ENCODE data around the gene TDP1. TPM values are rescaled to one million over a fixed set of nuclear protein-coding genes. Genes with fewer than 3 reads are reported as not detected.
A peak's percentile ranks its signal among the peaks of the same experiment; 100 is the strongest.

TDP1 gene
- total RNA-seq, 1 donor from 2014 or later = 54.7 TPM

GRCh38 chr14:89959853-89960445 lies 4.2 kb downstream of the TDP1 start:
- POLR2A ChIA-PET = no interaction called here
- Mint-ChIP-seq H3K4me1 (peaks cover 39% of the 10 kb centered on the region), H3K9me3 (no peaks in the 10 kb centered on the region), H3K4me3 (no peak overlapping the region), H3K27ac (no peak overlapping the region), H3K27me3 (no peaks in the 10 kb centered on the region), H3K36me3 (ENCODE audit: low read depth) (peaks cover 52% of the 10 kb centered on the region)
- CTCF ChIA-PET = interaction anchor here (0.8 to 8.2 kb wide), 2 partner anchors 13 to 21 kb away, joined by 3 to 48 read pairs; no protein-coding TSS in a partner anchor
- ATAC-seq (ENCODE audit: low read depth) (no peak), DNase-seq (no peak)
- intact Hi-C loops (cut with micrococcal nuclease) = loop anchor here (5.0 to 10.0 kb wide), 4 partner anchors 528 to 1953 kb away; partner anchors contain the start of genes GPR65, PPP4R3A and SPATA7
- no peak for TF ChIP-seq CTCF (IDR thresholded peaks at IDR 0.05)

GRCh38 chr14:89960914-89961313 lies 5.2 kb downstream of the TDP1 start:
- intact Hi-C loops (cut with micrococcal nuclease) = no loop called here

GRCh38 chr14:89963288-89963978 lies 7.7 kb downstream of the TDP1 start:
- Mint-ChIP-seq H3K4me1 (peaks cover 21% of the 10 kb centered on the region), H3K27ac (no peak overlapping the region), H3K9me3 (no peaks in the 10 kb centered on the region), H3K27me3 (no peaks in the 10 kb centered on the region), H3K4me3 (no peak overlapping the region), H3K36me3 (ENCODE audit: low read depth) (peaks cover 66% of the 10 kb centered on the region)
- DNase-seq = no peak
- ChIA-PET POLR2A (no interaction called here), CTCF (interaction anchor here (1.1 kb wide), 1 partner anchor 13 kb away, joined by 3 read pairs; no protein-coding TSS in a partner anchor)
- TF ChIP-seq CTCF (IDR thresholded peaks at IDR 0.05) = no peak
- intact Hi-C loops (cut with micrococcal nuclease) = no loop called here
- no peak for ATAC-seq (ENCODE audit: low read depth)

More at GRCh38 chr14:89960914-89961313, 5.2 kb downstream of the TDP1 start:
- ATAC-seq (ENCODE audit: low read depth) (no peak), DNase-seq (no peak)
- peaks cover 61% of the 10 kb centered on the region for H3K36me3 Mint-ChIP-seq (ENCODE audit: low read depth)
- H3K27me3 Mint-ChIP-seq = no peaks in the 10 kb centered on the region
- no peak for TF ChIP-seq CTCF (IDR thresholded peaks at IDR 0.05)
- H3K4me1 Mint-ChIP-seq = peaks cover 38% of the 10 kb centered on the region
- ChIA-PET POLR2A (no interaction called here), CTCF (interaction anchor here (8.2 kb wide), 1 partner anchor 12 kb away, joined by 48 read pairs; no protein-coding TSS in a partner anchor)
- H3K9me3 Mint-ChIP-seq = no peaks in the 10 kb centered on the region
- H3K4me3 Mint-ChIP-seq = no peak overlapping the region
- H3K27ac Mint-ChIP-seq = no peak overlapping the region

GRCh38 chr14:89965839-89966238 lies 10.1 kb downstream of the TDP1 start:
- no peak for TF ChIP-seq CTCF (IDR thresholded peaks at IDR 0.05)
- Mint-ChIP-seq H3K4me1 (peaks cover 11% of the 10 kb centered on the region), H3K27me3 (no peaks in the 10 kb centered on the region), H3K9me3 (no peaks in the 10 kb centered on the region), H3K36me3 (ENCODE audit: low read depth) (peaks cover 72% of the 10 kb centered on the region), H3K27ac (no peak overlapping the region), H3K4me3 (no peak overlapping the region)
- ATAC-seq (ENCODE audit: low read depth) = no peak
- intact Hi-C loops (cut with micrococcal nuclease) = no loop called here
- CTCF ChIA-PET = no interaction called here
- POLR2A ChIA-PET = interaction anchor here (1.5 kb wide), 1 partner anchor 10 kb away, joined by 5 read pairs; the partner anchor contains the start of gene TDP1
- no peak for DNase-seq

GRCh38 chr14:89973234-89973823 lies 17.6 kb downstream of the TDP1 start:
- no peaks in the 10 kb centered on the region for H3K4me1 Mint-ChIP-seq
- TF ChIP-seq CTCF (IDR thresholded peaks at IDR 0.05) = peak; percentile 83
- H3K27ac Mint-ChIP-seq = no peak overlapping the region
- ATAC-seq (ENCODE audit: low read depth) = peak; percentile 60
- ChIA-PET POLR2A (interaction anchor here (1.4 kb wide), 1 partner anchor 17 kb away, joined by 5 read pairs; no protein-coding TSS in a partner anchor), CTCF (interaction anchor here (0.8 to 5.3 kb wide), 9 partner anchors 9 to 785 kb away, joined by 3 to 48 read pairs (median 12); partner anchors contain the start of genes EFCAB11, PSMC1 and TDP1)
- DNase-seq = no peak
- H3K9me3 Mint-ChIP-seq = no peaks in the 10 kb centered on the region
- intact Hi-C loops (cut with micrococcal nuclease) = loop anchor here (1.0 to 5.0 kb wide), 5 partner anchors 17 to 785 kb away; partner anchors contain the start of gene CALM1
- H3K36me3 Mint-ChIP-seq (ENCODE audit: low read depth) = peaks cover 78% of the 10 kb centered on the region
- H3K27me3 Mint-ChIP-seq = no peaks in the 10 kb centered on the region
- no peak overlapping the region for H3K4me3 Mint-ChIP-seq

Measured in activated B cell treated with CpG ODN at 0.5 μM for 24 hours (primary cell).